B cell (primary cell): ENCODE results near the gene PLPP3.

Experiments used
- CTCF ChIP-seq: fragments of 200-600 bp; IDR thresholded peaks from one replicate; pipeline ENCODE4 v1.8.0; 2022; ENCODE audit warnings: antibody characterized with exemption, mild to moderate bottlenecking
- EZH2 ChIP-seq: IDR thresholded peaks from 2 replicates; pipeline ENCODE4 v1.6.1; 2012; ENCODE audit warnings: borderline replicate concordance, low read depth, mild to moderate bottlenecking, moderate library complexity, low read length; ENCODE audit not compliant: insufficient read depth, poor library complexity, severe bottlenecking

GRCh38 chr1:56482486-56482885, 96.9 kb downstream of the PLPP3 start:
- TF ChIP-seq CTCF, result no peak
- no peak for TF ChIP-seq EZH2
